Fibroblast of lung (primary cell): ENCODE results near the gene NDFIP2. TPM values are rescaled to one million over a fixed set of nuclear protein-coding genes. Genes with fewer than 3 reads are reported as not detected.

Source experiments
- DNase-seq, 2 donors: peaks; one replicate each; pipeline versions ENCODE4 v3.0.0 to v3.0.0-alpha.2; 2010; ENCODE audit warnings: low read depth in 2 of 2
- H2AFZ ChIP-seq: 2 replicates; pipeline ENCODE4 v1.5.1; 2012; ENCODE audit warnings: low read length, control low read depth, inconsistent platforms
- H3K27ac ChIP-seq: 2 replicates; pipeline ENCODE4 v1.5.1; 2011; ENCODE audit warnings: low read length, control low read depth; ENCODE audit not compliant: insufficient read depth
- H3K27me3 ChIP-seq: 2 replicates; pipeline ENCODE4 v1.5.1; 2011; ENCODE audit warnings: mild to moderate bottlenecking, low read length; ENCODE audit not compliant: control insufficient read depth, insufficient read depth
- H3K36me3 ChIP-seq: 2 replicates; pipeline ENCODE4 v1.5.1; 2011; ENCODE audit warnings: low read length; ENCODE audit not compliant: control insufficient read depth, insufficient read depth
- H3K4me1 ChIP-seq: 2 replicates; pipeline ENCODE4 v1.5.1; 2011; ENCODE audit warnings: low read length; ENCODE audit not compliant: control insufficient read depth, insufficient read depth; ENCODE audit errors: extremely low read depth
- H3K4me2 ChIP-seq: 2 replicates; pipeline ENCODE4 v1.5.1; 2011; ENCODE audit warnings: low read length, control low read depth; ENCODE audit not compliant: insufficient read depth; ENCODE audit errors: extremely low read depth
- H3K4me3 ChIP-seq, 4 experiments: fragments of 200-600 bp in 1 of 4; sonication (generic) in 1 of 4; replicated peaks in 1 of 4; 2 replicates each; pipeline ENCODE4 v1.5.1; 2011 to 2016; ENCODE audit warnings: low read length in 4 of 4, low read depth in 3 of 4, mild to moderate bottlenecking in 3 of 4, control low read depth in 2 of 4, inconsistent platforms in 1 of 4, mixed read lengths in 1 of 4; ENCODE audit not compliant: insufficient read depth in 1 of 4; ENCODE audit errors: control extremely low read depth in 1 of 4
- H3K79me2 ChIP-seq: 2 replicates; pipeline ENCODE4 v1.5.1; 2012; ENCODE audit warnings: mild to moderate bottlenecking, low read length, inconsistent platforms; ENCODE audit not compliant: control insufficient read depth, insufficient read depth
- H3K9ac ChIP-seq: 2 replicates; pipeline ENCODE4 v1.5.1; 2011; ENCODE audit warnings: mild to moderate bottlenecking, low read length, control low read depth; ENCODE audit not compliant: insufficient read depth
- H3K9me3 ChIP-seq: 2 replicates; pipeline ENCODE4 v1.5.1; 2012; ENCODE audit warnings: low read depth, low read length; ENCODE audit not compliant: control insufficient read depth, insufficient read depth
- H4K20me1 ChIP-seq: 2 replicates; pipeline ENCODE4 v1.5.1; 2011; ENCODE audit warnings: low read length; ENCODE audit not compliant: control insufficient read depth, insufficient read depth; ENCODE audit errors: extremely low read depth
- EZH2 ChIP-seq: IDR thresholded peaks from 2 replicates; pipeline ENCODE4 v1.5.1; 2012; ENCODE audit warnings: low read length, control low read depth, mild to moderate bottlenecking; ENCODE audit errors: missing control alignments
- polyA plus RNA-seq, 2 donors: library from polyadenylated mRNA; depleted of rRNA in 1 of 2; stranded (reverse) in 1 of 2; unstranded in 1 of 2; fragments of >200 nt; gene quantifications; 2 replicates each; pipeline ENCODE4 v1.2.1, GENCODE V29; 2011 to 2012; ENCODE audit warnings: missing spikeins in 1 of 2
- total RNA-seq: library from RNA; depleted of rRNA; stranded (reverse); fragments of >200 nt; gene quantifications from 2 replicates; pipeline ENCODE4 v1.2.1, GENCODE V29; 2014
- TF ChIP-seq, protein P1 (sequence below), 2 donors: IDR thresholded peaks in 1 of 2; conservative IDR thresholded peaks in 1 of 2; 1 replicate in 1 of 2; 2 replicates in 1 of 2; pipeline ENCODE4 v1.5.1; 2011 to 2012; ENCODE audit warnings: low read length in 2 of 2, control low read depth in 1 of 2, inconsistent platforms in 1 of 2, low read depth in 1 of 2, mild to moderate bottlenecking in 1 of 2

Gene NDFIP2
- total and polyA plus RNA-seq, 2 donors (not counting 1 experiment from before 2014, with no cell fraction given) = 39.1 to 46.4 TPM

DNA sequence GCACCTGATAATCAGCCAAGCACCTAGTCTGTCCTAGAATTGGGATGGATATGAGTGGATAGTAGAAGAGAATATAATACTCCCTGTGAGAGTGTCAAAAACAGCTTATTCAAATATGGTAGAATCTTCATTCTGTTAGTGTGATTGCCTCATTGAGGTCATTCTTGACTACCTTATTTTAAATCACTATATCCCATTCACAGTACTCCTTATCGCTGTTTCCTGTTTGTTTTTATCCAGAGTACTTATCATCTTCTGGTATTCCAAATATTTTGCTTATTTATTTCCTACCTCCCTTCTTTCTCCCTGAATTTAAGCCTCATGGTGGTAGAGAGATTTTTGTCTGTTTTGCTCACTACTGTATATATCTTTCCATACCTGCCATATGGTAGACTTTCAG, 9.9 kb downstream of the NDFIP2 start:
- DNase-seq = peak in 1 of 2 donors; percentile 34
- Histone ChIP-seq H3K4me2 (peak overlapping the region; percentile 82), H3K27me3 (no peaks in the 10 kb centered on the region), H3K4me1 (peaks cover 6% of the 10 kb centered on the region), H3K9ac (no peak overlapping the region), H3K27ac (peak overlapping the region; percentile 74), H3K79me2 (peaks cover 49% of the 10 kb centered on the region), H3K9me3 (no peaks in the 10 kb centered on the region), H3K4me3 (no peak overlapping the region), H2AFZ (no peak overlapping the region), H3K36me3 (no peaks in the 10 kb centered on the region), H4K20me1 (no peaks in the 10 kb centered on the region)
- TF ChIP-seq, protein P1, sequence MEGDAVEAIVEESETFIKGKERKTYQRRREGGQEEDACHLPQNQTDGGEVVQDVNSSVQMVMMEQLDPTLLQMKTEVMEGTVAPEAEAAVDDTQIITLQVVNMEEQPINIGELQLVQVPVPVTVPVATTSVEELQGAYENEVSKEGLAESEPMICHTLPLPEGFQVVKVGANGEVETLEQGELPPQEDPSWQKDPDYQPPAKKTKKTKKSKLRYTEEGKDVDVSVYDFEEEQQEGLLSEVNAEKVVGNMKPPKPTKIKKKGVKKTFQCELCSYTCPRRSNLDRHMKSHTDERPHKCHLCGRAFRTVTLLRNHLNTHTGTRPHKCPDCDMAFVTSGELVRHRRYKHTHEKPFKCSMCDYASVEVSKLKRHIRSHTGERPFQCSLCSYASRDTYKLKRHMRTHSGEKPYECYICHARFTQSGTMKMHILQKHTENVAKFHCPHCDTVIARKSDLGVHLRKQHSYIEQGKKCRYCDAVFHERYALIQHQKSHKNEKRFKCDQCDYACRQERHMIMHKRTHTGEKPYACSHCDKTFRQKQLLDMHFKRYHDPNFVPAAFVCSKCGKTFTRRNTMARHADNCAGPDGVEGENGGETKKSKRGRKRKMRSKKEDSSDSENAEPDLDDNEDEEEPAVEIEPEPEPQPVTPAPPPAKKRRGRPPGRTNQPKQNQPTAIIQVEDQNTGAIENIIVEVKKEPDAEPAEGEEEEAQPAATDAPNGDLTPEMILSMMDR (conservative IDR thresholded peaks at IDR 0.05 in 1 of 2, IDR thresholded peaks at IDR 0.05 in 1 of 2; ENCODE audit: low read depth in 1 of 2, low read length in 2 of 2) = no peak
- no peak for TF ChIP-seq EZH2

DNA sequence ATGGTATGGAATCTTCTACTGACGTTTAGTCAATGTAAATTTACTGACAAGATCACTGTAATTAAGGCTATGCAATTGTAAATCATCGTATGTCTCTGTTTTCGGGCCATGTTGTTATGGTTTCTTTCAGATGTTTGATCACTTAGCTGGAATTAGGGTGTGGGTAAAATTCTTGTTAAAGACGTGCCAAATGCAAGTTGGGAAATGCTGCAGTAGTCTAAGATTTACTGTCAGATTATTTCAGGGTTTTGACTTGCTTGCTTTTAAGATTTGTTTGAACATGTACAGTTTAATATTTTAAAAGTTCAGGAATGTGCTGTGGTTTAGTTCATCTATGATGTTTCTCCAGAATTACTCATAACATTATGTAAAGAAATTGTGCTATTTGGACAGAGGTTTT, 10.8 kb downstream of the NDFIP2 start:
- no peaks in the 10 kb centered on the region for H3K9me3 ChIP-seq
- no peaks in the 10 kb centered on the region for H3K36me3 ChIP-seq
- H3K79me2 ChIP-seq = peaks cover 41% of the 10 kb centered on the region
- H3K4me3 ChIP-seq = peak overlapping the region in 2 of 4 experiments; percentile 15 to 18
- H4K20me1 ChIP-seq = no peaks in the 10 kb centered on the region
- no peak overlapping the region for H3K9ac ChIP-seq
- TF ChIP-seq, protein P1 (conservative IDR thresholded peaks at IDR 0.05 in 1 of 2, IDR thresholded peaks at IDR 0.05 in 1 of 2; ENCODE audit: low read depth in 1 of 2, low read length in 2 of 2) = no peak
- no peak for TF ChIP-seq EZH2
- peak overlapping the region; percentile 74 for H3K27ac ChIP-seq
- no peak overlapping the region for H2AFZ ChIP-seq
- DNase-seq = peak; percentile 87 to 88
- H3K27me3 ChIP-seq = no peaks in the 10 kb centered on the region
- H3K4me2 ChIP-seq = peak overlapping the region; percentile 82
- H3K4me1 ChIP-seq = peaks cover 6% of the 10 kb centered on the region

DNA sequence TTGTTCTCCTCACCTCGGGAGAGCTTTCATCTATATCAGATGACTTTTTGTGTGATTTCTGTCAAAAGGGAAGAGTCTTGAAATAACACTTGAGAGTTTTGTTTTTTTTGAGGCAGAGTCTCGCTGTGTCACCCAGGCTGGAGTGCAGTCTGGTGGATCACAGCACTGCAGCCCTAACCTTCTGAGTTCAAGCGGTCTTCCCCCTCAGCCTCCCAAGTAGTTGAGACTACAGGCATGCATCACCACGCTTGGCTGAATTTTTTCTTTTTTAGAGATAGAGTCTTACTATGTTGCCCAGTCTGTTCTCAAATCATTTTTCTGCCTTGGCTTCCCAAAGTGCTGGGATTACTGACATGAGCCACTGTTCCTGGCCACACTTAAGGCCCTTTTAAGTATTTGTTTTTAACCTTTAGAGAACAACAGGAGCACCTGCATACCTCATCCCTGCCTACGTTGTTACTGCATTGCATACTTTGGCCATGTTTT, 11.4 kb downstream of the NDFIP2 start:
- peak in 1 of 2 donors; percentile 55 for DNase-seq
- no peaks in the 10 kb centered on the region for H3K36me3 ChIP-seq
- no peak overlapping the region for H3K9ac ChIP-seq
- peaks cover 6% of the 10 kb centered on the region for H3K4me1 ChIP-seq
- H3K27ac ChIP-seq = peak overlapping the region; percentile 74
- H3K79me2 ChIP-seq = peaks cover 44% of the 10 kb centered on the region
- peak overlapping the region; percentile 82 for H3K4me2 ChIP-seq
- H2AFZ ChIP-seq = no peak overlapping the region
- H3K27me3 ChIP-seq = no peaks in the 10 kb centered on the region
- no peaks in the 10 kb centered on the region for H4K20me1 ChIP-seq
- peak overlapping the region in 2 of 4 experiments; percentile 2 to 18 for H3K4me3 ChIP-seq
- no peak for TF ChIP-seq EZH2
- TF ChIP-seq, protein P1 (conservative IDR thresholded peaks at IDR 0.05 in 1 of 2, IDR thresholded peaks at IDR 0.05 in 1 of 2; ENCODE audit: low read depth in 1 of 2, low read length in 2 of 2) = no peak
- H3K9me3 ChIP-seq = no peaks in the 10 kb centered on the region
